HEK293T (cell line): Measurements from ENCODE around the gene PLCB1.

ENCODE experiments used
- FOXM1 ChIP-seq: fragments of 450-650 bp; IDR thresholded peaks from 2 replicates; pipeline ENCODE4 v1.6.1; 2017; ENCODE audit warnings: mild to moderate bottlenecking, borderline replicate concordance
- L3MBTL2 ChIP-seq: fragments of 450-650 bp; conservative IDR thresholded peaks from 2 replicates; pipeline ENCODE4 v1.6.1; 2016; ENCODE audit warnings: mild to moderate bottlenecking

- TF ChIP-seq FOXM1 (no peak), L3MBTL2 (no peak)
These were observed 529.3 kb downstream of the PLCB1 start for GRCh38 chr20:8661229-8661952.
